ENCODE results near the gene NUDT3. TPM values are rescaled to one million over a fixed set of nuclear protein-coding genes. Genes with fewer than 3 reads are reported as not detected.

The NUDT3 gene
- total RNA-seq, 2 donors from 2014 or later: 19.5 to 21.9 TPM

DNA sequence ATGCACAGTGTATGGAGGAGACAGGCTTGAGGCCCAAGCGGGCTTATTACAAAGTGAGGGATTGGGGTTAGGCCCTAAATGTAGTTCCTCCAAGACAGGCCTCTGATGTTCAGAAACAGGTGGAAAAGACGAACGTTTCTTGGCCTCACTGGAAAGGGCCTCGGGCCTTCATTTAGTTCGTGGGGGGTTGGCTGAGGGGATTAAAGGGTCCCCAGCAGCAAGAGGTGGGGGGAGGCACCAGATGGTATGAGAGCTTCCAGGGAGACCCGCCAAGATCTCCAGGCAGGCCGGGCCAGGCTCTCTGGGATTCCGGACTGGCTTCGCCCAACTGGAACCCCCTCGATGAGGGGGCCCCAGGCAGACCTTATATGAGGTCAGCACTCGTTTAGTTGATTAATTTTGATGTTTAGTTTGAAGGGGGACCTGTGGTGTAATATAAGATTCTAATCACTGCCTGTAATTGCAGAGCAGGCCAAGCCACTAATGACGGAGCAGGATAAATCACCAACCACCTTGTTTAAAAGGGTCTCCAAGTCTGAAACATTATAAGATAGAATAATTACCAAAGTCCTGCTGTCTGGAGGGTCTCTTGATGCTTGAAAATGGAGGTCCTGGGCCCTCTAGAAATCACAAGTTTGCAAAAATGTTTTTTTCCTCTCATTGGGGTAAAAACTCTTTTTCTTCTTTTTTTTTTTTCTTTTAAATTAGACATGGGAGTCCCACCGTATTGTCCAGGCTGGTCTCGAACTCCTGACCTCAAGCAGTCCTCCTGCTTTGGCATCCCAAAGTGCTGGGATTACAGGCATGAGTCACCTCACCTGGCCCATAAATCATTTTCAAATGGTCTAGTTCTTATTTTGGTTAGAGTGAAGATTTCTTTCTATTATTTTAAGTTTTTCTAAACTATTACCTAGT is 153.6 kb downstream of the NUDT3 start:
- ATAC-seq (no peak), DNase-seq (no peak)
- intact Hi-C loops (cut with DNase I, micrococcal nuclease): no loop called here

DNA sequence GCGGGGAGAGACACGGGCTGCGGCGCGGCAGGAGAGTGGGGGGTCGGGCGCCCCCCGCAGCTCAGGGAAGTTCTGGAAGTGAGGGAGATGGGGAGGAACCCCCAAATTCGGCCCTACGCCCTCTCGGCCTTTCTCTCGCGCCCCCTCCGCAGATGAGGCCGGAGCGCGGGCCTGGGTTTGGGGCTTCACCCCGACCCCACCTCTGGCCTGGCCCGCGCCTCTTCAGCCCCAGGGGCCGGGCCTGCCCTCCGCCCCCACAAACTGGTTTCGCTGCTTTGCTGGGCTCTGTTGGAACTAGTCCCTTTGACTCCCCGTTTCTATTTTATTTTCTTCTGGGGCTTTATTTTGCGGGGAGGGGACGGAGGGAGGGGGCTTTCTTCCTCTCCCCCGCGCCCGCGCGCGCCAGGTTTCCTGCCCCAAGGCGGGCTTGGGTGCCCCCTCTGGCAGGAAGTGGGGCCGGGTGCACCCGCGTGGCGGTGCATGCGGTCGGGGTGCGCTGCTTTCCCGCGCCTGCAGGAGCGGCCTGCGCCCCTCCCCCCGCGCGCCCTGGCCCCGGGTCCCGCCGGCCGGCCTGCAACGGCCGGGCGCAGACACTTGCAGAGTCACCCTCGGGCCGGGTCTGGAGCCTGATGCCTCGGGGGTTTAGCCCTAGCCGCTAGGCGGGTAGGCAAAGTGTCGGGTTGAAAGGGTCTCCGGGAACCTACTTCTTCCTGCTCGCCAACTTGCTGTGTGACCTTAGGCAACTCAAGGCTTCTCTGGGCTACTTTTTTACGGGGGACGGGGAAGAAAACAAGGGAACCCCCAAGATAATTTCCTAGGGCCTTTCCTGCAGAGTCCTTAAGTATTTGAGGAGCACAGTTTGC is 154.5 kb downstream of the NUDT3 start:
- peak; percentile 12 for ATAC-seq
- DNase-seq: peak; percentile 54 to 76
- intact Hi-C loops (cut with DNase I, micrococcal nuclease): no loop called here

DNA sequence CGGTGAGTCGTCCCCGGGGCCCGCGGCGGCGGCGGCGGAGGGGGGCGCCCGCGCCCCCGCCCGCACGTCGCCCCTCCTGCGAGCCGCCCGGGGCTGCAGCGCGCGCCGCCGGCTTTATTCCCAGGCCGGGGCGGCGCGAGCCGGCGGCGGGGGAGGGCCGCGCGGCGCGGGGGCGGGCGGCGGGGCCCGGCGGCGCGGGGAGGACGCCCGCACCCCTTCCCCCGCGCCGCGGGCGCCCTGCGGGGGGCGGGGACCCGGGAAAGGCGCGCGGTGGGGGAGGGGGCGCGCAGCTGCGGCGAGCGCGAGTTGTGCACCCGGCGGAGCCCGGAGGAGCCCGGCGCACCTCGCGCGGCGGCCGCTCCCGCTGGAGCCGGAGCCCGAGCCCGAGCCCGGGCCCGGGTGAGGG is 155.2 kb downstream of the NUDT3 start:
- ATAC-seq (peak; percentile 16), DNase-seq (peak in 1 of 2 donors; percentile 57)
- intact Hi-C loops (cut with DNase I, micrococcal nuclease): no loop called here

DNA sequence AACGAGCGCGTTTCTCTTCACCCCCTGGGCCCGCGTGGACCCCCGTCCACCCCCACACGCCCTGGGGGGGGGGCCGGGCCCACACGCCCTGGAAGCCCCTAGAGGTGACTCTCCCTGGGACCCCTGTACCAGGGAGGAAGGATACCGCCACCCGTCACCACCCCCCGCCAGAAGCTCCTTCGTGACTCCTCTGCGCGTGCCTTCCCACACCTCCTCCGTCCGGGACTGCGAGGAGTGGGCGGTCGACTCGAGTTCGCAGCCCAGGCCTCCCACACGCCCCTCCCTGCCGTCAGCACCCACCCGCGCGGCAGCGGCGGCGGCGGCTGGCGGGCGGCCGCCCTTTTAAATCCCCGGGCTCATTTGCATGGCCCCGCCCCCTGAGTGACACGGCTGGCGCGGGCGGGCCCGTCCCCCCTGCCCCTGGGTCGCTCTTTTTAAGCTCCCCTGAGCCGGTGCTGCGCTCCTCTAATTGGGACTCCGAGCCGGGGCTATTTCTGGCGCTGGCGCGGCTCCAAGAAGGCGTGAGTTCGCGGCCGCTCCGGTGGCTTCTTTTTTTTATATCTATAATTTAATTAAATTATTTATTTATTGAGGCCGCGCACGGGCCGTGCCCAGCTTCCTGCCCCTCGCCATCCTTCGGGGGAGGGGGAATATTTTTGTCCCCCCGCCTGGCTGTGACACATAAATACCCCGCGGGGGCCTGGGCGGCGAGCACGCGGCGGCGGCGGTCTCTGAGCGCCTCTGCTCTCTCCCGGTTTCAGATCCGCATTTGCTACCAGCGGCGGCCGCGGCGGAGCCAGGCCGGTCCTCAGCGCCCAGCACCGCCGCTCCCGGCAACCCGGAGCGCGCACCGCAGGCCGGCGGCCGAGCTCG is 155.8 kb downstream of the NUDT3 start, which contains the start of gene HMGA1:
Gene HMGA1, plus strand, starts transcription at position 431 of the 873 bp plus-strand sequence. CDS start 3,908 bp downstream, outside the sequence.
- ATAC-seq: peak; percentile 80
- intact Hi-C loops (cut with DNase I, micrococcal nuclease): no loop called here

DNA sequence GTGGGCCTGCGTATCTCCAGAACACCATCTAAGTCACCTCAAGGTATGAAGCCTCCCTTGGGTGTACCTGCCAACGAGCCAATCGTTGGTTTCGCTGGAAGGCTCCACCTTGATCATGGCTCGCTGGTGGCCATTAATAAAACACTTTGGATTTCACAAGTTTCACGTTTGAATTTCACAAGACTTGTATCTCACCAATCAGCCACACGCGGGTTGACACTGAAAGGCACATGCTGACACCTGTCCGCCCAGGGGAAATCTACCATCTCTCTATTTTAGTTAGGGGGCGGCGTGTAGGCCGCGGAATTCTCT is 156.4 kb downstream of the NUDT3 start:
- DNase-seq: no peak
- intact Hi-C loops (cut with DNase I, micrococcal nuclease): no loop called here
- ATAC-seq: peak; percentile 66

More for the DNA sequence above, 155.8 kb downstream of the NUDT3 start, which contains the start of gene HMGA1:
- peak; percentile 91 to 94 for DNase-seq

DNA sequence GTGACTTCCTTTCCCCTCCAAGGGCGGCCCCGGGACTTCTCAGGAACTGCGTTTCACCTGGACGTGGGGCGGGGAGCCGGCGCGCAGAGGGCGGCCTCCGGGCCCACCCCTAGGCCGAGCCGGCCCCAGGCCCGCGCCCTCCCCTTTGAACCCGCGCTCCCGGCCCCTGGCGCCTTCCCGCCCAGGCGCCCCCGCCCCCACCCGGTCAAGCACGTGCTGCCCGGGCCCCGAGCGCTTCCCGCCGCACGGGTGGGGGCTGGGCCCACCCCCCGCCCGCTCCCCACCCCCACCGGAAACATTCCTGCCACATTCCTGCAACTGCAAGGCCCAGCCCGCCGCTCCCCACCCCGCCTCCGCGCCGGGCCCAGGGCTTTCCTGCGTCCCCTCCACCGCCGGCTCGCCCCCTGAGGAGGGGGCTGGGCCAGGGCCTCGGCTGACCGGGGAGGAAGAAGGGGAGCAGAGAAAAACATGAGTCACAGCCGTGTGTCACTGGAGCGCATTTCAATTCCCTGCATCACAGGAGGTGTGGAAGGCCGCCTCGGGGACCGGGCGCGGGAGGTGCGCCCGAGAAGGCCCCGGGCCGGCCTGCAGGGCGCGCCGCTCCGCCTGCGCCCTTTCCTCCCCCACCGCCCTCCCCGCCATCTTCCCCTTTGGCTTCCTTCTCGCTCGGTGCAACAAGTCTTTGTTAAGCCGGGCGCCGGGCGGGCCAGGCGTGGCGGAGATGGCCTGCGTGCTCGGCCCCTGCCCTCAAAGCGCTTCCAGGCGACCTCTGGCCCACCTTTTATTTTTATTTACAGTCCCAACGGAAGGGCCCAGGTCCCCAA is 156.9 kb downstream of the NUDT3 start:
- ATAC-seq (peak; percentile 60), DNase-seq (peak; percentile 62 to 77)
- intact Hi-C loops (cut with DNase I, micrococcal nuclease): no loop called here

DNA sequence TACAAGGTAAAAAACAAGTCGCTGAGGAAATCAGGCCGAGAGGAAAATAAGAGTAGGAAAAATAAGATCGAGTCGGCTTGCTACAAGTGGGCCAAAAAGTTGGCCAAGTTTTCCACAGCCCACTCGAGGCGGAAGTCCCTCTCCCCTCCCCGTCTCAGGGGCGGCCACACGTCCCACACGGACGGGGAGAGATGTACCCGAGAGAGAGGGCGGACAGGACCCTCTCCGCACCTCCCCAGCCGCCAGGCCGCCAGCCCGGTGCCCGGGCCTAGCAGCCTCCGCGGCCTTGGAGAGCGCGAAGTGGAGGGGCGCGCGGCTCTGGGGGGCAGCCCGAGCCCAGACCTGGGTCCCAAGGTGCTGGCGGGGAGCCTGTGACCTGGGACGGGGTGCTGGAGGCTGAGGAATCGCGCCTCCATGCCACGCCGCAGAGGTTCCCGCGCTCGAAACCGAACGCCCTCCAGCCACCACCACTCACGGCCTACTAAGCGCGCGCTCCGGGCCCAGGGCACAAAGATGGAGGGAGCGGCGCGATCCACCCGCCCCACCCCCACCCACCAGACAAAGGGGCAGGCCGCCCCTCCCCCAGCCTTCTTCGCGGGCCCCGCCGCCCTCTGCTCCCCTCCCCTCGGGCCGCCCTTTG is 157.7 kb downstream of the NUDT3 start:
- intact Hi-C loops (cut with DNase I, micrococcal nuclease): no loop called here
- ATAC-seq (no peak), DNase-seq (peak in 1 of 2 donors; percentile 35)

DNA sequence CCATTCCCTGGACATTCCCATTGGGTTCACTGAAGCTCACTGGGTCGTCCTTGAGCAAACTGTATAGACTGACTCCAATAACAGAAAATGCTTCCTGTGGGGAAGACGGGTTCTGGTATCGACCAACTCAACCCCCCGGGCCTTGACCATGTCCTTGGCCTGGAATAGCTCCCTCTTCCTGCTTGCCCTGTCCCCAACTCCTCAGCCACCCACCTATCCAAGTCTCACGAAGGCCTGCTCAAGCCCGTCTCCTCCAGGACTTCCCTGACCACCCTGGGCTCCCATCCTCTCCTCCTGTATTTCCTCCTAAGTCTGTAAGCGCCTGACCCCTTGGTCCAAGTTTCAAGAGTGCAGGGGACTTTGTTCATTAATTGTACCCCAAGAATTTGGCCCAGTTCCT is 158.6 kb downstream of the NUDT3 start:
- intact Hi-C loops (cut with DNase I, micrococcal nuclease): no loop called here
- DNase-seq (no peak), ATAC-seq (no peak)

DNA sequence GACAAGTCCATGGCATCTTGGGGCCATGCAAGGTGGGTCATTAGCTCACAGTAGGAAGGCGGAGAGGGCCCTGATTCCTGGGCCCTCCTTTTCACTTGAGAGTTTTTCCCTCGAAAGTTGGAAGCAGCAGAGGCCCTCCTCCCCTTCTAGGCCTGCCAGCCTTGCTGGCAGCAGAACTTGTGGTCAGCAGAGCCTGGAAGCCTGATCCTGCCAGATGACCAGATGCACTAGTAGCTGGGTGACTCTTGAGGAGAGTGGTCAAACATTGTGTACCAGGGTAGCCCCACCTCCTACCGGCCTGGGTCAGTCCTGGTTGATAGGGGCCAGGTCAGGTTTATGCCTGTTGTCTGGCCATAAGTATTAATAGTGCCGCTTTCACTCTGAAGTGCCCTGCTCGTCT is 159.6 kb downstream of the NUDT3 start:
- ATAC-seq (no peak), DNase-seq (no peak)
- intact Hi-C loops (cut with DNase I, micrococcal nuclease): no loop called here

DNA sequence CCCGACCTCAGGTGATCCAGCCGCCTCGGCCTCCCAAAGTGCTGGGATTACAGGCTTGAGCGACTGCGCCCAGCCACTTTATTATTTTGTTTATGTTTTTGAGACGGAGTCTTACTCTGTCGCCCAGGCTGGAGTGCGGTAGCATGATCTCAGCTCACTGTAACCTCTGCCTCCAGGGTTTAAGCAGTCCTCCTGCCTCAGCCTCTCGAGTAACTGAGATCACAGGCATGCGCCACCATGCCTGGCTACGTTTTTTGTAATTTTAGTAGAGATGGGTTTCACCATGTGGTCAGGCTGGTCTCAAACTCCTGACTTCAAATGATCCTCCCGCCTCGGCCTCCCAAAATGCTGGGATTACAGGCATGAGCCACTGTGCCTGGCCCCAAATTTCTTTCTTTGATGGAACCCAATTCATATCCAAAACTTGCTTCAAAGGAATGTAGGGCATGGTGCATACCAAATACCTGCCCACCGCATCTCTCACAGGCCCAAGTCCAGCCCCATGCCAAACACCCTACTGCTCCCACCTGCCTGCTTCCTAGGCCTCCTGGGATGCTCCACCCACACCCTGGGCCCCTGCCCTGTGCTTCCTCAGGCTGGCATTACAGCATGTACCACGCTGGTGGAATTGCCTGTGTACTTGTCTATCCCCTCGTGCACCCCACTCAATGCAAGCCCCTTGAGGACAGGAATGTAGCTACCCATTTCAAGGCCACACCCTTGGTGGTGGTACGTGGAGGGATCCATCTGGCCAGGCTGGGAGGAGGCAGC is 160.7 kb downstream of the NUDT3 start:
- ATAC-seq: no peak
- no peak for DNase-seq
- intact Hi-C loops (cut with DNase I, micrococcal nuclease): no loop called here

DNA sequence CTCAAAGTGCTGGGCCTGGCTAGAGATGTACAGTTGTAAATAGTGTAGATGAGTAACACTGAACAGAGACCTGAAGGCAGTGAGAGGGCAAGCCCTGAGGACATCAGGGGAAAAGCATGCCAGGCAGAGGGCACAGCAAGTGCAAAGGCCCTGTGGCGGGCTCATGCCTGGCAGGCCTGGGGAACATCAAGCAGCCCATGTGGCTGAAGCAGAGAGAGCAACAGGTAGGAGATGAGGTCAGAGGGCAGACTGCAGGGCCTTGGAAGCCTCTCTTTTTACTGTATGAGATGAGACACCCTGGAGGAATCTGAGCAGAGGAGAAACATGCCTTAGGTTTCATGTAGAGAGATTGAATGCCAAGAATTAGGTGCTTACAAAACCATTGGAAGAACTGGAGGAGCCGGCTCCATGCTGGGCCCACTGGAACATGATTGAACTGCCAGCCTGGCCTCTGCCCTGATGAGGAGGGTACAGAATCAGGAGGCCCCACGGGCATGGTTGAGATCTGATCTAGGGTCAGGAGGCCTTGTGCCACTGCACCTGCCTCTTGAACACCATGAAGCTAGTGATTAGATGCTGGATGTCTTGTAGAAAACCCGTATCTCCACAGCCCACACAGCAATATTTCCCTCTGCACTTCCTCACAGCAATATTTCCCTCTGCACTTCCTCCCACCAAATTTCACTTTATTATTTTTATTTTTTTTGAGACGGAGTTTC is 161.7 kb downstream of the NUDT3 start:
- no peak for DNase-seq
- no peak for ATAC-seq
- intact Hi-C loops (cut with DNase I, micrococcal nuclease): no loop called here

DNA sequence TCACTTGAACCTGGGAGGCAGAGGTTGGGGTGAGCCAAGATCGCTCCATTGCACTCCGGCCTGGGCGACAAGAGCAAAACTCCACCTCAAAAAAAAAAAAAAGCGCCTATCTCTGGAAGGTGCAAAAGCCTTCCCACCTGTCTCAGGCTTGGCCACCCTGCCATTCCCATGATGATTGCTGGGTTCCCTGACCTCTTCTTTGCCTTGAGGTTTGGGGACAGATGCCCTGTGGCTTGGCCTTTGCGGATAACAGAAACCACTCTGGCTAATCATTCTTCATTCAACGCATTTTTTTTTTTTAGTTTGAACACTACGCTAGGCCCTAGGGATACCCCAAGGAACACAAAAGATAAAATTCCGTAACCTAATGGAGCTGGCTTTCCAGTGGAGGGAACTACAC is 162.6 kb downstream of the NUDT3 start:
- DNase-seq (no peak), ATAC-seq (no peak)
- intact Hi-C loops (cut with DNase I, micrococcal nuclease): no loop called here

Measured in left colon (tissue), 2 donors.